DOHH2 (cell line): ENCODE measurements around the gene ITPR3.

Source experiments
- H3F3A ChIP-seq: fragments of 200-600 bp; sonication (generic), shearing (Covaris generic); 2 replicates; pipeline ENCODE4 v1.6.0; 2016; ENCODE audit warnings: antibody characterized with exemption, mild to moderate bottlenecking; ENCODE audit not compliant: control insufficient read depth, insufficient read depth
- H3K27ac ChIP-seq: fragments of 200-600 bp; sonication (generic); 2 replicates; pipeline ENCODE4 v1.5.1; 2014; ENCODE audit warnings: low read depth, mild to moderate bottlenecking, low read length, moderate library complexity
- H3K27me3 ChIP-seq: fragments of 200-600 bp; sonication (generic); 2 replicates; pipeline ENCODE4 v1.6.1; 2014; ENCODE audit warnings: mild to moderate bottlenecking, low read length, mixed read lengths; ENCODE audit not compliant: control insufficient read depth
- H3K36me3 ChIP-seq: fragments of 200-600 bp; sonication (generic); 2 replicates; pipeline ENCODE4 v1.6.1; 2014; ENCODE audit warnings: mild to moderate bottlenecking, low read length, moderate library complexity, mixed read lengths; ENCODE audit not compliant: control insufficient read depth
- H3K4me1 ChIP-seq: fragments of 200-600 bp; sonication (generic); 2 replicates; pipeline ENCODE4 v1.6.1; 2014; ENCODE audit warnings: mild to moderate bottlenecking, low read length, mixed read lengths; ENCODE audit not compliant: control insufficient read depth
- H3K4me2 ChIP-seq: fragments of 200-600 bp; sonication (generic); 2 replicates; pipeline ENCODE4 v1.6.0; 2014; ENCODE audit warnings: mild to moderate bottlenecking, low read length, moderate library complexity
- H3K4me3 ChIP-seq: fragments of 200-600 bp; sonication (generic); 2 replicates; pipeline ENCODE4 v1.5.1; 2014; ENCODE audit warnings: mild to moderate bottlenecking, low read length, mixed read lengths
- H3K79me2 ChIP-seq: fragments of 200-600 bp; sonication (generic); 2 replicates; pipeline ENCODE4 v1.6.1; 2014; ENCODE audit warnings: mild to moderate bottlenecking, low read length, mixed read lengths; ENCODE audit not compliant: control insufficient read depth
- H3K9me2 ChIP-seq: fragments of 200-600 bp; sonication (generic); replicated peaks from 2 replicates; pipeline ENCODE4 v1.6.1; 2014; ENCODE audit warnings: mild to moderate bottlenecking, low read length, mixed read lengths; ENCODE audit not compliant: control insufficient read depth
- H3K9me3 ChIP-seq: fragments of 200-600 bp; sonication (generic); 2 replicates; pipeline ENCODE4 v1.6.1; 2014; ENCODE audit warnings: antibody characterized with exemption, low read length, mixed read lengths; ENCODE audit not compliant: control insufficient read depth, insufficient read depth
- H4K20me1 ChIP-seq: fragments of 200-600 bp; sonication (generic); 2 replicates; pipeline ENCODE4 v1.6.0; 2014; ENCODE audit warnings: low read depth, mild to moderate bottlenecking, antibody characterized with exemption, low read length, moderate library complexity; ENCODE audit not compliant: control insufficient read depth, insufficient read depth
- CTCF ChIP-seq: fragments of 200-600 bp; sonication (generic); IDR thresholded peaks from one replicate; pipeline ENCODE4 v1.5.1; 2014; ENCODE audit warnings: antibody characterized with exemption, mild to moderate bottlenecking, low read depth, low read length; ENCODE audit not compliant: poor library complexity, severe bottlenecking
- EZH2phosphoT487 ChIP-seq: fragments of 200-600 bp; sonication (generic); IDR thresholded peaks from 2 replicates; pipeline ENCODE4 v1.6.1; 2017; ENCODE audit warnings: borderline replicate concordance, mild to moderate bottlenecking, antibody characterized with exemption, low read length, moderate library complexity, mixed read lengths

ITPR3 gene

GRCh38 chr6:33686225-33686924 is 65.3 kb downstream of the ITPR3 start:
- Histone ChIP-seq H4K20me1 (no peaks in the 10 kb centered on the region), H3K4me1 (peaks cover under 1% of the 10 kb centered on the region; the same call in 1 of the 2 replicates), H3K36me3 (peaks cover 98% of the 10 kb centered on the region), H3K4me3 (no peak overlapping the region), H3K4me2 (no peak overlapping the region), H3K9me3 (no peaks in the 10 kb centered on the region), H3F3A (no peaks in the 10 kb centered on the region), H3K79me2 (no peaks in the 10 kb centered on the region), H3K27me3 (no peaks in the 10 kb centered on the region), H3K27ac (no peak overlapping the region), H3K9me2 (no peaks in the 10 kb centered on the region)
- TF ChIP-seq EZH2phosphoT487, result no peak
- no peak for TF ChIP-seq CTCF

GRCh38 chr6:33686981-33687975 is 66.2 kb downstream of the ITPR3 start:
- peaks cover 98% of the 10 kb centered on the region for H3K36me3 ChIP-seq

GRCh38 chr6:33688006-33688405 is 66.9 kb downstream of the ITPR3 start:
- Histone ChIP-seq H3F3A (no peaks in the 10 kb centered on the region), H3K4me3 (no peak overlapping the region), H3K9me3 (no peaks in the 10 kb centered on the region), H3K36me3 (peaks cover 98% of the 10 kb centered on the region), H3K79me2 (no peaks in the 10 kb centered on the region), H3K4me2 (no peak overlapping the region), H3K4me1 (peaks cover 16% of the 10 kb centered on the region), H3K9me2 (no peaks in the 10 kb centered on the region), H3K27ac (no peak overlapping the region), H4K20me1 (no peaks in the 10 kb centered on the region), H3K27me3 (no peaks in the 10 kb centered on the region)
- TF ChIP-seq CTCF (no peak), EZH2phosphoT487 (no peak)

More at GRCh38 chr6:33686981-33687975, 66.2 kb downstream of the ITPR3 start:
- no peaks in the 10 kb centered on the region for H3K9me3 ChIP-seq
- H3K4me2 ChIP-seq, result no peak overlapping the region
- H3K79me2 ChIP-seq, result no peaks in the 10 kb centered on the region
- H3K27me3 ChIP-seq, result no peaks in the 10 kb centered on the region
- H3K4me3 ChIP-seq, result no peak overlapping the region
- no peaks in the 10 kb centered on the region for H3K9me2 ChIP-seq
- no peaks in the 10 kb centered on the region for H4K20me1 ChIP-seq
- no peak overlapping the region for H3K27ac ChIP-seq
- TF ChIP-seq CTCF (no peak), EZH2phosphoT487 (no peak)
- peaks cover 9% of the 10 kb centered on the region for H3K4me1 ChIP-seq
- H3F3A ChIP-seq, result no peaks in the 10 kb centered on the region
